Measurements from ENCODE around the gene ERBB2. TPM values are rescaled to one million over a fixed set of nuclear protein-coding genes. Genes with fewer than 3 reads are reported as not detected.

The ERBB2 gene
- total and polyA plus RNA-seq, 2 experiments from 2014 or later, result 46.2 to 196 TPM

DNA sequence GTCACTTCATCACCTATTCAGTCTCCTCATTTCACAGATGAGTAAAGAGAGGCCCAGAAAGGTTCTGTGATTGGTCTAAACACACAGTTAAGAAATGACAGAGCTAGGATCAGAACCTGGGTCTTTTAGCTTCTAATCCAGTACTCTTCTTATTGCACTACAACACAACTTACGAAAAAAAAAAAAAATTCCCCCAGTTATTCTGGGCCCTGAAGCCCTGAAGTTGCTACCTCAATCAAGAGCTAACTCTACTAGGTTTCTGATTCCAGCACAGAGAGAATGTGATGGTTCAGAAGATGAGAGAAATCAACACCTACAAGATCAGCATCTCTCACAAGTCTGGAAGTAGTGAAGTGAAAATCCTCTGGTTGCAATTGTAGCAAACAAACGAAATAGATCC lies 75.2 kb downstream of the ERBB2 start:
- ATAC-seq, result no peak
- Histone ChIP-seq H3K36me3 (ENCODE audit: insufficient read depth) (no peaks in the 10 kb centered on the region), H3K27me3 (ENCODE audit: insufficient read depth) (no peaks in the 10 kb centered on the region), H3K4me1 (ENCODE audit: insufficient read depth) (no peaks in the 10 kb centered on the region), H3K9me2 (ENCODE audit: insufficient read depth) (no peaks in the 10 kb centered on the region), H3K79me2 (replicated peaks; ENCODE audit: insufficient read depth) (no peaks in the 10 kb centered on the region), H4K20me1 (replicated peaks; ENCODE audit: insufficient read depth) (no peaks in the 10 kb centered on the region), H3K4me3 (no peak overlapping the region), H2AFZ (no peak overlapping the region), H3K27ac (ENCODE audit: low read depth) (no peak overlapping the region), H3F3A (replicated peaks; ENCODE audit: low read depth) (no peaks in the 10 kb centered on the region), H3K4me2 (no peak overlapping the region)
- TF ChIP-seq, protein P1, sequence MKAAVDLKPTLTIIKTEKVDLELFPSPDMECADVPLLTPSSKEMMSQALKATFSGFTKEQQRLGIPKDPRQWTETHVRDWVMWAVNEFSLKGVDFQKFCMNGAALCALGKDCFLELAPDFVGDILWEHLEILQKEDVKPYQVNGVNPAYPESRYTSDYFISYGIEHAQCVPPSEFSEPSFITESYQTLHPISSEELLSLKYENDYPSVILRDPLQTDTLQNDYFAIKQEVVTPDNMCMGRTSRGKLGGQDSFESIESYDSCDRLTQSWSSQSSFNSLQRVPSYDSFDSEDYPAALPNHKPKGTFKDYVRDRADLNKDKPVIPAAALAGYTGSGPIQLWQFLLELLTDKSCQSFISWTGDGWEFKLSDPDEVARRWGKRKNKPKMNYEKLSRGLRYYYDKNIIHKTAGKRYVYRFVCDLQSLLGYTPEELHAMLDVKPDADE (IDR thresholded peaks at IDR 0.05), result no peak
- TF ChIP-seq NANOG (IDR thresholded peaks at IDR 0.05; ENCODE audit: borderline replicate concordance) (no peak), EZH2phosphoT487 (IDR thresholded peaks at IDR 0.05; ENCODE audit: unreplicated experiment) (no peak), EZH2 (IDR thresholded peaks at IDR 0.05; ENCODE audit: low read depth, unreplicated experiment) (no peak), ZNF331 (CRISPR knock-in tag; IDR thresholded peaks at IDR 0.05; ENCODE audit: low read depth) (no peak), ZNF114 (CRISPR knock-in tag; IDR thresholded peaks at IDR 0.05) (no peak), CREB1 (CRISPR knock-in tag; IDR thresholded peaks at IDR 0.05; ENCODE audit: low read depth) (no peak)
- TF ChIP-seq, protein P2, sequence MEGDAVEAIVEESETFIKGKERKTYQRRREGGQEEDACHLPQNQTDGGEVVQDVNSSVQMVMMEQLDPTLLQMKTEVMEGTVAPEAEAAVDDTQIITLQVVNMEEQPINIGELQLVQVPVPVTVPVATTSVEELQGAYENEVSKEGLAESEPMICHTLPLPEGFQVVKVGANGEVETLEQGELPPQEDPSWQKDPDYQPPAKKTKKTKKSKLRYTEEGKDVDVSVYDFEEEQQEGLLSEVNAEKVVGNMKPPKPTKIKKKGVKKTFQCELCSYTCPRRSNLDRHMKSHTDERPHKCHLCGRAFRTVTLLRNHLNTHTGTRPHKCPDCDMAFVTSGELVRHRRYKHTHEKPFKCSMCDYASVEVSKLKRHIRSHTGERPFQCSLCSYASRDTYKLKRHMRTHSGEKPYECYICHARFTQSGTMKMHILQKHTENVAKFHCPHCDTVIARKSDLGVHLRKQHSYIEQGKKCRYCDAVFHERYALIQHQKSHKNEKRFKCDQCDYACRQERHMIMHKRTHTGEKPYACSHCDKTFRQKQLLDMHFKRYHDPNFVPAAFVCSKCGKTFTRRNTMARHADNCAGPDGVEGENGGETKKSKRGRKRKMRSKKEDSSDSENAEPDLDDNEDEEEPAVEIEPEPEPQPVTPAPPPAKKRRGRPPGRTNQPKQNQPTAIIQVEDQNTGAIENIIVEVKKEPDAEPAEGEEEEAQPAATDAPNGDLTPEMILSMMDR (conservative IDR thresholded peaks at IDR 0.05; ENCODE audit: low read depth in 2 of 2), result no peak
- TF ChIP-seq, protein P3, sequence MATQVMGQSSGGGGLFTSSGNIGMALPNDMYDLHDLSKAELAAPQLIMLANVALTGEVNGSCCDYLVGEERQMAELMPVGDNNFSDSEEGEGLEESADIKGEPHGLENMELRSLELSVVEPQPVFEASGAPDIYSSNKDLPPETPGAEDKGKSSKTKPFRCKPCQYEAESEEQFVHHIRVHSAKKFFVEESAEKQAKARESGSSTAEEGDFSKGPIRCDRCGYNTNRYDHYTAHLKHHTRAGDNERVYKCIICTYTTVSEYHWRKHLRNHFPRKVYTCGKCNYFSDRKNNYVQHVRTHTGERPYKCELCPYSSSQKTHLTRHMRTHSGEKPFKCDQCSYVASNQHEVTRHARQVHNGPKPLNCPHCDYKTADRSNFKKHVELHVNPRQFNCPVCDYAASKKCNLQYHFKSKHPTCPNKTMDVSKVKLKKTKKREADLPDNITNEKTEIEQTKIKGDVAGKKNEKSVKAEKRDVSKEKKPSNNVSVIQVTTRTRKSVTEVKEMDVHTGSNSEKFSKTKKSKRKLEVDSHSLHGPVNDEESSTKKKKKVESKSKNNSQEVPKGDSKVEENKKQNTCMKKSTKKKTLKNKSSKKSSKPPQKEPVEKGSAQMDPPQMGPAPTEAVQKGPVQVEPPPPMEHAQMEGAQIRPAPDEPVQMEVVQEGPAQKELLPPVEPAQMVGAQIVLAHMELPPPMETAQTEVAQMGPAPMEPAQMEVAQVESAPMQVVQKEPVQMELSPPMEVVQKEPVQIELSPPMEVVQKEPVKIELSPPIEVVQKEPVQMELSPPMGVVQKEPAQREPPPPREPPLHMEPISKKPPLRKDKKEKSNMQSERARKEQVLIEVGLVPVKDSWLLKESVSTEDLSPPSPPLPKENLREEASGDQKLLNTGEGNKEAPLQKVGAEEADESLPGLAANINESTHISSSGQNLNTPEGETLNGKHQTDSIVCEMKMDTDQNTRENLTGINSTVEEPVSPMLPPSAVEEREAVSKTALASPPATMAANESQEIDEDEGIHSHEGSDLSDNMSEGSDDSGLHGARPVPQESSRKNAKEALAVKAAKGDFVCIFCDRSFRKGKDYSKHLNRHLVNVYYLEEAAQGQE (IDR thresholded peaks at IDR 0.05; ENCODE audit: unreplicated experiment), result no peak
- no peak for DNase-seq (ENCODE audit: low spot score)
- Mint-ChIP-seq H3K27me3 (ENCODE audit: insufficient read depth, low read depth, poor library complexity) (peaks cover 5% of the 10 kb centered on the region), H3K36me3 (ENCODE audit: low read depth) (no peaks in the 10 kb centered on the region), H3K4me1 (peaks cover 14% of the 10 kb centered on the region), H3K4me3 (no peak overlapping the region), H3K27ac (no peak overlapping the region), H3K9me3 (no peaks in the 10 kb centered on the region)

DNA sequence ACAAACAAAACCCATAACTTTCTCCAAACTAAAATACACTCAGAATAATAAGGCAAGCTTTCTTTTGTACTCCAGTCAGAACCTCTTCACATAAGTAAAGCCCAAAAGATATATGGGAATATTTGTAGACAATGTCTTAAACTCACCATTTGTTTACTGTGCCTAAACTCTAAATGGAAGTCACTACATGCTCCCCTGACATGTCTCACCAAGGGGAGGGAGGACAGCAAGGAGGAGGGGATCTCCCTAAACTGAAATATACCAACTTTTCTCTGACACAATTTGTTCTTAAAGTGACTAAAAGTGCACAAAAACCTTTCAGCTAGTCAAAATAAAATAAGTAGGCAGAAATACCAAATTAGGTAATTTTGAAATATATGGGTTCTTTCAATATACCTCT lies 76.4 kb downstream of the ERBB2 start:
- no peaks in the 10 kb centered on the region for H3F3A ChIP-seq (replicated peaks; ENCODE audit: low read depth)
- peaks cover 5% of the 10 kb centered on the region for H3K27me3 Mint-ChIP-seq (ENCODE audit: insufficient read depth, low read depth, poor library complexity)
- no peak for DNase-seq (ENCODE audit: low spot score)
- no peaks in the 10 kb centered on the region for H3K27me3 ChIP-seq (ENCODE audit: insufficient read depth)
- no peaks in the 10 kb centered on the region for H3K36me3 ChIP-seq (ENCODE audit: insufficient read depth)
- H3K27ac Mint-ChIP-seq, result no peak overlapping the region
- no peaks in the 10 kb centered on the region for H3K36me3 Mint-ChIP-seq (ENCODE audit: low read depth)
- H4K20me1 ChIP-seq (replicated peaks; ENCODE audit: insufficient read depth), result no peaks in the 10 kb centered on the region
- H3K4me3 Mint-ChIP-seq, result no peak overlapping the region
- no peak for ATAC-seq
- no peak overlapping the region for H3K4me2 ChIP-seq
- H3K4me3 ChIP-seq, result no peak overlapping the region
- TF ChIP-seq, protein P2 (conservative IDR thresholded peaks at IDR 0.05; ENCODE audit: low read depth in 2 of 2), result no peak
- TF ChIP-seq, protein P1 (IDR thresholded peaks at IDR 0.05), result no peak
- no peak for TF ChIP-seq EZH2 (IDR thresholded peaks at IDR 0.05; ENCODE audit: low read depth, unreplicated experiment)
- TF ChIP-seq NANOG (IDR thresholded peaks at IDR 0.05; ENCODE audit: borderline replicate concordance), result no peak
- H3K27ac ChIP-seq (ENCODE audit: low read depth), result no peak overlapping the region
- no peaks in the 10 kb centered on the region for H3K9me2 ChIP-seq (ENCODE audit: insufficient read depth)
- H3K79me2 ChIP-seq (replicated peaks; ENCODE audit: insufficient read depth), result no peaks in the 10 kb centered on the region
- H2AFZ ChIP-seq, result 0 out of 2 replicates have a peak overlapping the region, but pooled peaks have one; percentile 4
- H3K4me1 Mint-ChIP-seq, result peaks cover 14% of the 10 kb centered on the region
- no peaks in the 10 kb centered on the region for H3K4me1 ChIP-seq (ENCODE audit: insufficient read depth)
- no peaks in the 10 kb centered on the region for H3K9me3 Mint-ChIP-seq

Measured in GM23338 (cell line).